GM19193 (cell line): Measurements from ENCODE around the gene SAMD3.

Experiments used
- POLR2A ChIP-seq: IDR thresholded peaks from 4 replicates; pipeline ENCODE4 v1.6.1; 2011; ENCODE audit not compliant: insufficient read depth, insufficient read length; ENCODE audit errors: extremely low read depth

Gene SAMD3

GRCh38 chr6:130116273-130116672 lies 106.5 kb downstream of the SAMD3 start:
- TF ChIP-seq POLR2A = no peak

- TF ChIP-seq POLR2A = no peak
Observed at GRCh38 chr6:130115036-130115435, 107.7 kb downstream of the SAMD3 start.

DNA sequence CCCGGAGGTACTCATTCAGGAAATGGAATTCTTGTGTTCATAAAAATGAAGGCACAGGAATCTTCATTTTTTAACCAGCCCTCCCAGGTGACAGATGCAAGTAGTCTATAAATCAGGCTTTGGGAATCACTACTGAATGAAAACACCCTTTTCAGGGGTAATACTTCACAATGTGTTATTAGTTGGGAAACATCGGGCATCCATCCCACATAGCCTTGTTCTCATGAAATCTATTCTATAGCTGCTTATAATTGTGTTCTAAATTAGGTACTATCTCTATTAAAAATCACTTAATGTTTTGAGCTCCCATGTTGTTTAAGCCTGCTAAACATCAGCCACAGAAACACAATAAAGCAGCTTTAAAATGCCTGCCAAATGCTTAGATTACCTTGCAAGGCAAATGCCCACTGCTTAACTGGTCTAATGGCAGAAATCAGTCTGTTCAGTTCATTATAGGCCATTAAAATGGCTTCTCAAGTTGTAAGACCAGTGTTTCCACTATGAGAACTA lies 109.5 kb downstream of the SAMD3 start:
- TF ChIP-seq POLR2A = no peak

- TF ChIP-seq POLR2A = no peak
Observed at GRCh38 chr6:130111031-130111430, 111.7 kb downstream of the SAMD3 start.

GRCh38 chr6:130107710-130108109 lies 115.0 kb downstream of the SAMD3 start:
- no peak for TF ChIP-seq POLR2A

DNA sequence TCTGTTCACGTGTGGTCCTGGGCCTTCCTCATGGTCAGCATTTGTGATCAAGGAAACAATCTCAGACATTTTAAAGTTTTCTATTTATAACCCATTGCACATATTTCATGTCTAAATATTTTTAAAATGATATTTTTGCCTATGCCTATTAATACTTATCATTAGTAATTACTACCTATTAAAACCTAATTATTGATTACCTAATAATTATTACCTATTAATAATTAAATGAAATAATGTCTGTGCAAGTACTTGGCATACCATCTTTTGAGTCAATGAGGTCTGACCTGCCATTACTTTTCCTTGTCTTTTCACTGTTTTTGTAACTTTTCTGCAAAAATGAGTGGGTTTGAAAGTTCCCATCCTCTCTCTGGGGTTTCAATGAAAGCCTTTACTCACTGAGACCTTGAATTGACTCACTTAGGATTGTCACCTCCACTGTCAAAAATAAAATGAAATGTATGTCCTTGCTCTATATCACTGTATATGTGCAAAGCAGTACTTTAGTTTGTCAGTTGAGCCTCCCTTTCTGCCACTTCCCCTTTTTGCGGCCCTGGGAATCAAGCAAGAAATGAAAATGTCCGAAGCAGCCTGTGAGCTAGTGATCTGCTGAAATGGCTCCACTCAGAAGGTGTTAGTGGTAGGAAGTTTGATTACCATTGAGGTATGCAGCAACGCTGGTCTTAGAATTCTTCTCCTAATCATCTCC lies 116.6 kb downstream of the SAMD3 start:
- TF ChIP-seq POLR2A = no peak

GRCh38 chr6:130099119-130099518 lies 123.6 kb downstream of the SAMD3 start:
- no peak for TF ChIP-seq POLR2A

- no peak for TF ChIP-seq POLR2A
Observed at GRCh38 chr6:130098317-130098716, 124.4 kb downstream of the SAMD3 start.
